ENCODE data around the gene SCN2A. TPM values are rescaled to one million over a fixed set of nuclear protein-coding genes. Genes with fewer than 3 reads are reported as not detected.
"Not testable (repeated sequence)": the region's sequence is repeated elsewhere in the genome, so short reads cannot be mapped to it uniquely, and the experiment has no call there.

Gene SCN2A
- total and polyA plus RNA-seq, 8 donors: 0.25 to 0.66 (median 0.54) TPM

DNA sequence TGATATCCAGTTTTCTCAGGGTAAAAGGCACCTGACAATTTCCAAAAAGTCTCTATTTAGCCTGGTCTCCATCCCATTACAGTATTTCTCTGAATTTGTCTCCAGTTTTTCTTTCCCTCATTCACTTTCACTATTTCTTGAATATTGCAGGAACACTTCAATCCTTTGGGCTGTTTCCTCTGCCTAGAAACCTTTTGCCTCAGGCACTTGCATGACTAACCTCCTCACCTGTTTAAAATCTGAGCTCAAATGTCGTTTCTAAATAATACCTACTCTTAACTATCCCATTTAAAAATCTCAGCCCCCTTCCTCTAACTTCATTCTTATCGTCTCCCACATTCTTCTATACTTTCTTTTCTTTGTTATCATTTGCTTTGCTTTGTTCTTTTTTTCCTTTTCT is 9.0 kb downstream of the SCN2A start:
- TF ChIP-seq CTCF (IDR thresholded peaks at IDR 0.05): no peak
- ATAC-seq (no peak), DNase-seq (no peak)
- Histone ChIP-seq H3K36me3 (no peaks in the 10 kb centered on the region), H3K27ac (no peak overlapping the region), H3K27me3 (no peaks in the 10 kb centered on the region), H3K9me3 (no peaks in the 10 kb centered on the region), H3K4me1 (no peaks in the 10 kb centered on the region), H3K4me3 (no peak overlapping the region)
- intact Hi-C loops (cut with DNase I): loop anchor here in 1 of 2 donors (10.0 kb wide), 1 partner anchor 47 kb away; no protein-coding TSS in a partner anchor

- Histone ChIP-seq H3K4me3 (no peak overlapping the region), H3K9me3 (no peaks in the 10 kb centered on the region), H3K27ac (no peak overlapping the region), H3K27me3 (no peaks in the 10 kb centered on the region), H3K36me3 (no peaks in the 10 kb centered on the region), H3K4me1 (no peaks in the 10 kb centered on the region)
- no peak for TF ChIP-seq CTCF (IDR thresholded peaks at IDR 0.05)
- DNase-seq (no peak), ATAC-seq (no peak)
- intact Hi-C loops (cut with DNase I): no loop called here
These were observed 12.2 kb downstream of the SCN2A start for GRCh38 chr2:165251366-165251765.

DNA sequence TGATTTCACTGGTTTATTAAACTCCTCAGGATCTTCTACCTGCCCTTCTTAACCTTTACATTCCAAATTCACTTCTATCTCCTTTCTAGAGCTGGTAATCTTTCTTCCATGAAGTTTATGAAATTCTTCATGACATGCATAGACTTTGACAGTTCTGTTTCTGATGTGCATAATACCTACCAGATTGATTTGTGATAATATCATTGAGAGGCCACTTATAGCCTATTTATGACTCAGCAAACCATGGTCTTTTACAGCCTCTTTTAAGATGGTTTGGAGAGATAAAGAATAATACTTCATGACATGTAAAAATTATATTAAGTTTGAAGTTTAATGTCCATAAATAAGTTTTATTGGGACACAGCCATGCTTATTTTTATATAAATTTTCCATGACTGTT is 14.0 kb downstream of the SCN2A start:
- no peak for ATAC-seq
- Histone ChIP-seq H3K4me3 (no peak overlapping the region), H3K9me3 (no peaks in the 10 kb centered on the region), H3K36me3 (no peaks in the 10 kb centered on the region), H3K27me3 (no peaks in the 10 kb centered on the region), H3K4me1 (no peaks in the 10 kb centered on the region), H3K27ac (no peak overlapping the region)
- intact Hi-C loops (cut with DNase I): no loop called here
- DNase-seq: no peak
- no peak for TF ChIP-seq CTCF (IDR thresholded peaks at IDR 0.05)

GRCh38 chr2:165256618-165257017 is 17.4 kb downstream of the SCN2A start:
- Histone ChIP-seq H3K36me3 (no peaks in the 10 kb centered on the region), H3K9me3 (no peaks in the 10 kb centered on the region), H3K4me1 (no peaks in the 10 kb centered on the region), H3K27ac (no peak overlapping the region), H3K4me3 (no peak overlapping the region), H3K27me3 (no peaks in the 10 kb centered on the region)
- DNase-seq: no peak
- intact Hi-C loops (cut with DNase I): no loop called here
- ATAC-seq: no peak
- TF ChIP-seq CTCF (IDR thresholded peaks at IDR 0.05): no peak

GRCh38 chr2:165260347-165260746 is 21.1 kb downstream of the SCN2A start:
- DNase-seq; H3K4me1 ChIP-seq; H3K36me3 ChIP-seq; H3K9me3 ChIP-seq; ATAC-seq; intact Hi-C loops (cut with DNase I); H3K27me3 ChIP-seq; H3K27ac ChIP-seq; H3K4me3 ChIP-seq: not testable (repeated sequence)

DNA sequence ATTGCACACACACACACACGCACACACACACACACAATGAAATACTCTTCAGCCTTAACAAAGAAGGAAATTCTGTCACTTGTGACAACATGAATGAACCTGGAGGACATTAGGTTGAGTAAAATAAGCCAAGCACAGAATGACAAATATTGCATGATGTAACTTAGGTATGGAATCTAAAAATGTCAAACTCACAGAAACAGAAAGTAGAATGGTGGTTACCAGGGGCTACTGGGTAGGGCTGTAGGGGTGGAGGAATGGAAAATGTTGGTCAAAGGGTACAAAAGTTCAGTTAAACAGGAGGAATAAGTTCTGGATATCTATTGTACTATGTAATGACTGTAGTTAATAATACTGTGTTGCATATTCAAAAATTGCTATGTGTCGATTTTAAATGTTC is 29.5 kb downstream of the SCN2A start:
- no peak for TF ChIP-seq CTCF (IDR thresholded peaks at IDR 0.05)
- Histone ChIP-seq H3K9me3 (no peaks in the 10 kb centered on the region), H3K4me1 (no peaks in the 10 kb centered on the region), H3K27me3 (no peaks in the 10 kb centered on the region), H3K27ac (no peak overlapping the region), H3K36me3 (no peaks in the 10 kb centered on the region), H3K4me3 (no peak overlapping the region)
- ATAC-seq (no peak), DNase-seq (no peak)
- intact Hi-C loops (cut with DNase I): no loop called here

Data from left lung (tissue), 10 donors.